ENCODE data around the gene FAM83G.

DNA sequence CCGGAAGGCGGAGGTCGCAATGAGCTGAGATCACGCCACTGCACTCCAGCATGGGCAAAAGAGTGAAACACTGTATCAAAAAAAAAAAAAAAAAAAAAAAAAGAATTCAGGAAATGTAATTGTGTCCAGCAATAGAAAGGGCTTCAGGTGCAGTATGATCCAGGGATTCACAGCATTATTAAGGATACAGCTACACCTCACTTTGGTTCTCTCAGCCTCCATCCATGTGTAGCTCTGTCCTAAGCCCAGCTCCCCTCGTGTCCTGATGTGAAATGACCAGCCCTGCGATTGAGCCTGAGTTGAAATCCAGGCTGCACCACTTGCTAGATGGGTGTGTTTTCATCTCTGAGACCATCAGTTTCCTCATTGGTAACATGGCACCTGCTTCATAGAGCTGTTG is 49.6 kb downstream of the FAM83G start:
- no peak for TF ChIP-seq ZNF331 (CRISPR knock-in tag; IDR thresholded peaks at IDR 0.05; ENCODE audit: low read depth)
- TF ChIP-seq, protein P1, sequence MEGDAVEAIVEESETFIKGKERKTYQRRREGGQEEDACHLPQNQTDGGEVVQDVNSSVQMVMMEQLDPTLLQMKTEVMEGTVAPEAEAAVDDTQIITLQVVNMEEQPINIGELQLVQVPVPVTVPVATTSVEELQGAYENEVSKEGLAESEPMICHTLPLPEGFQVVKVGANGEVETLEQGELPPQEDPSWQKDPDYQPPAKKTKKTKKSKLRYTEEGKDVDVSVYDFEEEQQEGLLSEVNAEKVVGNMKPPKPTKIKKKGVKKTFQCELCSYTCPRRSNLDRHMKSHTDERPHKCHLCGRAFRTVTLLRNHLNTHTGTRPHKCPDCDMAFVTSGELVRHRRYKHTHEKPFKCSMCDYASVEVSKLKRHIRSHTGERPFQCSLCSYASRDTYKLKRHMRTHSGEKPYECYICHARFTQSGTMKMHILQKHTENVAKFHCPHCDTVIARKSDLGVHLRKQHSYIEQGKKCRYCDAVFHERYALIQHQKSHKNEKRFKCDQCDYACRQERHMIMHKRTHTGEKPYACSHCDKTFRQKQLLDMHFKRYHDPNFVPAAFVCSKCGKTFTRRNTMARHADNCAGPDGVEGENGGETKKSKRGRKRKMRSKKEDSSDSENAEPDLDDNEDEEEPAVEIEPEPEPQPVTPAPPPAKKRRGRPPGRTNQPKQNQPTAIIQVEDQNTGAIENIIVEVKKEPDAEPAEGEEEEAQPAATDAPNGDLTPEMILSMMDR (conservative IDR thresholded peaks at IDR 0.05; ENCODE audit: low read depth in 2 of 2), result no peak
- no peak for TF ChIP-seq POLR2AphosphoS5 (IDR thresholded peaks at IDR 0.05; ENCODE audit: low read depth)
- TF ChIP-seq EZH2phosphoT487 (IDR thresholded peaks at IDR 0.05; ENCODE audit: unreplicated experiment), result no peak
- TF ChIP-seq, protein P2, sequence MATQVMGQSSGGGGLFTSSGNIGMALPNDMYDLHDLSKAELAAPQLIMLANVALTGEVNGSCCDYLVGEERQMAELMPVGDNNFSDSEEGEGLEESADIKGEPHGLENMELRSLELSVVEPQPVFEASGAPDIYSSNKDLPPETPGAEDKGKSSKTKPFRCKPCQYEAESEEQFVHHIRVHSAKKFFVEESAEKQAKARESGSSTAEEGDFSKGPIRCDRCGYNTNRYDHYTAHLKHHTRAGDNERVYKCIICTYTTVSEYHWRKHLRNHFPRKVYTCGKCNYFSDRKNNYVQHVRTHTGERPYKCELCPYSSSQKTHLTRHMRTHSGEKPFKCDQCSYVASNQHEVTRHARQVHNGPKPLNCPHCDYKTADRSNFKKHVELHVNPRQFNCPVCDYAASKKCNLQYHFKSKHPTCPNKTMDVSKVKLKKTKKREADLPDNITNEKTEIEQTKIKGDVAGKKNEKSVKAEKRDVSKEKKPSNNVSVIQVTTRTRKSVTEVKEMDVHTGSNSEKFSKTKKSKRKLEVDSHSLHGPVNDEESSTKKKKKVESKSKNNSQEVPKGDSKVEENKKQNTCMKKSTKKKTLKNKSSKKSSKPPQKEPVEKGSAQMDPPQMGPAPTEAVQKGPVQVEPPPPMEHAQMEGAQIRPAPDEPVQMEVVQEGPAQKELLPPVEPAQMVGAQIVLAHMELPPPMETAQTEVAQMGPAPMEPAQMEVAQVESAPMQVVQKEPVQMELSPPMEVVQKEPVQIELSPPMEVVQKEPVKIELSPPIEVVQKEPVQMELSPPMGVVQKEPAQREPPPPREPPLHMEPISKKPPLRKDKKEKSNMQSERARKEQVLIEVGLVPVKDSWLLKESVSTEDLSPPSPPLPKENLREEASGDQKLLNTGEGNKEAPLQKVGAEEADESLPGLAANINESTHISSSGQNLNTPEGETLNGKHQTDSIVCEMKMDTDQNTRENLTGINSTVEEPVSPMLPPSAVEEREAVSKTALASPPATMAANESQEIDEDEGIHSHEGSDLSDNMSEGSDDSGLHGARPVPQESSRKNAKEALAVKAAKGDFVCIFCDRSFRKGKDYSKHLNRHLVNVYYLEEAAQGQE (IDR thresholded peaks at IDR 0.05; ENCODE audit: unreplicated experiment), result no peak
- no peak for TF ChIP-seq JUNB (IDR thresholded peaks at IDR 0.05; ENCODE audit: unreplicated experiment)
- TF ChIP-seq EZH2 (IDR thresholded peaks at IDR 0.05; ENCODE audit: low read depth, unreplicated experiment), result no peak
- no peak for TF ChIP-seq STAT1 (IDR thresholded peaks at IDR 0.05; ENCODE audit: unreplicated experiment)
- TF ChIP-seq CREB1 (CRISPR knock-in tag; IDR thresholded peaks at IDR 0.05; ENCODE audit: low read depth), result no peak
- TF ChIP-seq, protein P3, sequence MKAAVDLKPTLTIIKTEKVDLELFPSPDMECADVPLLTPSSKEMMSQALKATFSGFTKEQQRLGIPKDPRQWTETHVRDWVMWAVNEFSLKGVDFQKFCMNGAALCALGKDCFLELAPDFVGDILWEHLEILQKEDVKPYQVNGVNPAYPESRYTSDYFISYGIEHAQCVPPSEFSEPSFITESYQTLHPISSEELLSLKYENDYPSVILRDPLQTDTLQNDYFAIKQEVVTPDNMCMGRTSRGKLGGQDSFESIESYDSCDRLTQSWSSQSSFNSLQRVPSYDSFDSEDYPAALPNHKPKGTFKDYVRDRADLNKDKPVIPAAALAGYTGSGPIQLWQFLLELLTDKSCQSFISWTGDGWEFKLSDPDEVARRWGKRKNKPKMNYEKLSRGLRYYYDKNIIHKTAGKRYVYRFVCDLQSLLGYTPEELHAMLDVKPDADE (IDR thresholded peaks at IDR 0.05), result no peak
- TF ChIP-seq NANOG (IDR thresholded peaks at IDR 0.05; ENCODE audit: borderline replicate concordance), result no peak
